CD4-positive, alpha-beta T cell treated with Interleukin-1 beta for 1 hour (primary cell): Measurements from ENCODE around the gene ZNF454.
A peak's percentile ranks its signal among the peaks of the same experiment; 100 is the strongest.

Experiments used
- DNase-seq, 2 donors: peaks; one replicate each; pipeline ENCODE4 v3.0.0-alpha.2; 2020 to 2022

ZNF454 gene

DNA sequence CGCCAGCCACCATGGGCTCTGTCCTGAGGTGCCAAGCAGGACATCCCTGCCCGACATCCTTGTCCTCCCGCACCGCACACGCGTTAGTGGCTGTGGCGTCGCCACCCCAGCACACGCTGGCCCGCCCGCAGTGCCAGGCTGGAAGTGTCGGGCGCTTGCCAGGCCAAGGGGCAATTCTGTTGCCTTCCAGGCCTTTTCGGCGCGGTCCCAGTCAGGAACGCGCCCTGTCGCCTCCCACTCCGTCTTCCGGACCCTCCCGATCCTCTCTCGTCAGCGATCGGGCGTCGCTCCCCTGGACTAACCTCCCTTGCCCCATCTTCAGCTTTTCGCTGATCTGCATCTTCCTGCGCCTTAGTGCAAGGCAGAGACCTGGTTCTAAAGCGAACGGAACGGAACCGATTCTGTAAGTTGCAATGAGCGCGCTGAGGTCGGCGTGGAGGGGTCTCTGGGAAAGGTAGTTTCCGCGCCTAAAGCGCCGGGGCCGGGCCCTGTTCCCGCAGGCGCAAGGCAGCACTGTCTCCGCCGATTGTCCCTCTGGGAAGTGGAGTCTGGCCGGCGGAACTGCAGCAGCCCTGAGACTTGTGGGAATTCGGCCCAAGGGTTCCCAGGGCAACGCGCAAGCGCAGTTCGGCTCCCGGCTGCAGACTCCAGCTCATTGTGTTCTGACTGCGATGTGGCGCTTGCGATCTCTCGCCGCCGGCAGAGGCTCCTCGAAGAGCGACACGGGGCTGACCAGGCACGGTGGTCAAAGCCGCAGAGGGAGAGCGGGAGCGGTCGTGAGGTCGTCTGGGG lies at the start of gene ZNF454:
ZNF454 (plus strand) TSS at position 630 of the 792 bp plus-strand sequence. CDS start 1,594 bp downstream, outside the sequence.
- no peak for DNase-seq

DNA sequence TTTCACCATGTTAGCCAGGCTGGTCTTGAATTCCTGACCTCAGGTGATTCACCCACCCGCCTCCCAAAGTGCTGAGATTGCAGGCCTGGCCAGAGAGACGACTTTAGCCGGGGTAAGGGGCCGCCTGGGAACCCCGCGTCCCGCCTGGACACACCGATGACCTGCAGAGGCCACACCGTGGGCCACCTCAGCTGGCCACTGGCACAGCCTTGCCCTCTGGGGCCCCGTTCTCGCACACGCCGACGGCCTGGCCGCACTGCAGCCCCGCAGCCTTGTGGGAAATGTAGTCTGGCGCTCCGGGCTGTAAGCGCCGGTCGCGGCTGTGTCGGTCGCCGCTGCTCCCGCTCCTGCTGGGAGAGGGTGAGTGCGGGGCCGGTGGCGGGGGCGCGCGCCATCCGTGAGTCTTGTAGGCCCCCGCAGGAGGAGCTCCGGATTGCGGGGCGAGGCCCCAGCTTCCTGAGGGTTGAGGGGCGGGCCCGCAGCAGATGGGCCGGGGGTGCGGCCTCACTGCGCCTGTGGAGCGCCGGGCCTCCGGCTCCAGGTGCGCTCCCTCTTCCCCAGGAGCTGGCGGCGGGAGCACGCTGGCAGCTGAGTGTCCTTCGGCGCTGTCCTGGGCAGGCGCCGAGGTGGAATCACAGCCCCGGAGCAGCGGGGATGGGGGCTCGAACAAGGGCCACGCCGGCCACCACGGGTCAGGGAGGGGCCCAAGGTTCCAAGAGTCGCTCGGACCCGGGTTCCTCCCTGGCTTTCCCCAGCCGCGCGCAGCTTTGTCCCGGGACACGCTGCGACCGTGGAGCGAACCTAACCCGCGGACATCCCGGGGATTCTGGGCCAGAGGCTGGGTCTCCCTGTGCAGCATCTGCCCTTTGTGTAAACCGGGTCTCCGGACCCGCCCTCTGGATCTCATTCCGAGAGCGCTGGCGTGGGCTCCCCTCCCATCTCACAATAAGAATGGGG lies 45.1 kb upstream of the ZNF454 start, which contains the start of gene ZFP2:
ZFP2 (plus strand) TSS at position 299 of the 957 bp plus-strand sequence. CDS start 35,401 bp downstream, outside the sequence.
- peak; percentile 17 to 34 for DNase-seq

DNA sequence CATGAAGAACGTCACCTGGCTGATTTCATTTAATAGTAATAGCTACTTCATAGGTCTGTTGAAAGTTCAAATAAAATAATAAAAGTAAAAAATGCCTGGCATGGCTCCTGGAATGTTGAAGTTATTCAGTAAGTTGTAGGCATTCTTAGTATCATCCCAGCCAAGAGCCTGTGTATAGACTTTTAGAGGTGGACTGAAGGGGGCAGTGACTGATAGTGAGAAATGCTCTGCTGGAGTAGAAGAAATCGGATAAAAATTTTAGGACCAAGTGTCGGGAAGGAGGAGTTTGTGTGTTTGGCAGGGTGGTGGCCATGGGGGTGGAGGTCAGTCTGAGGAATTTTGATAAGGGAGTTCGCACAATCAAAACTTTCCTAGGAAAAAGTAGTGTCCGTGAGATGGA lies 41.7 kb upstream of the ZNF454 start:
- no peak for DNase-seq

DNA sequence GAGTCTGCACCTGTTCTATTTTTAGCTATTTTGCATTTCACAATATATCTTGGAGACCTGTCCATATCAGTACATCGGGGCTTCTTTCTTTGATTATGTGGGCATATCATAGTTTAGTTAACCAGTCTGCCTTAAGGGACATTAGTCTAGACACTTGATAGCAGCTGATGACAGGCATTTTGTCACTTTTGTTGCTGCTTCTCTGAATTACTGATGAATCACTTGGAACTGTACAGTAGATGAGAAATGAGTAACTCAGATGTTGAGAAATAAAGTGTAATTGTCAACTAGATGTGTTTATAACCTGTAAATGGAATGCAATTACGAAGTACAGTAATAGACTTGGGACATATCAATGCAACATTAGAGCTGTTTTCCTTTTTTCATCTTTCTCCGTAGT lies 38.1 kb upstream of the ZNF454 start:
- DNase-seq = no peak

DNA sequence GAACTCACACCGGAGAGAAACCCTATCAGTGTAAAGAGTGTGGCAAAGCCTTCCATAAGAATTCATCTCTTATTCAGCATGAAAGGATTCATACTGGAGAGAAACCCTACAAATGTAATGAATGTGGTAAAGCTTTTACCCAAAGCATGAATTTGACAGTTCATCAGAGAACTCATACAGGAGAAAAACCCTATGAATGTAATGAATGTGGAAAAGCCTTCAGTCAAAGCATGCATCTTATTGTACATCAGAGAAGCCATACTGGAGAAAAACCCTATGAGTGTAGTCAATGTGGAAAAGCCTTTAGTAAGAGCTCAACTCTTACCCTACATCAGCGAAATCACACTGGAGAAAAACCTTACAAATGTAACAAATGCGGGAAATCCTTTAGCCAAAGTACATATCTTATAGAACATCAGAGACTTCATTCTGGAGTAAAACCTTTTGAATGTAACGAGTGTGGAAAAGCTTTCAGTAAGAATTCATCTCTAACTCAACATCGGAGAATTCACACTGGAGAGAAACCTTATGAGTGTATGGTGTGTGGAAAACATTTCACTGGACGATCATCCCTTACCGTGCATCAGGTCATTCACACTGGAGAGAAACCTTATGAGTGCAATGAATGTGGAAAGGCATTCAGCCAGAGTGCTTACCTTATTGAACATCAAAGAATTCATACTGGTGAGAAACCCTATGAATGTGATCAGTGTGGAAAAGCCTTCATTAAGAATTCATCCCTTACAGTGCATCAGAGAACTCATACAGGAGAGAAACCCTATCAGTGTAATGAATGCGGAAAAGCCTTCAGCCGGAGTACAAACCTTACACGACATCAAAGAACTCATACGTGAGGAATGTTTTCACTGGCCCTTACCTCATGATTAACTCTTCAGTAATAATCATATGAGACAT lies 8.9 kb upstream of the ZNF454 start:
- DNase-seq = no peak

DNA sequence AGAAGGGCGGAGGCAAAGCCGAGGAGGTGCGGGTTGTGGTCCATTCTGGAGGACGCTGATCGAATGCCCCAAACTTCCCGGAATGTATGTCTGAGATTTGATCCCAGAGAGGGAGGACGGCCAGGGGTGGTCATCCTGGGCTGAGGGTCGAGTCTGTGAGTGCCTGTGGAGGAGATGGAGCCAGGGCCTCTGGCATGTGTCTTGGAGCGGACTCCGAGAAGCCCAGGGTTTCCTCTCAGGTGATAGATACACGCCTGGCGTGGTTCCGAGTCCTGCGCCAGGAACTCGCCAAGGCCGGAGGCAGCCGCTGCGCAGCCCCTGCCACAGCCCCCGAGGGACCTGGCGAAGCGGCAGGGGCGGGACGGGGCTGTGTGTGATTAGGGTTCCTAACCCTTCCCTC lies 363 bp downstream of the ZNF454 start:
- DNase-seq = no peak

DNA sequence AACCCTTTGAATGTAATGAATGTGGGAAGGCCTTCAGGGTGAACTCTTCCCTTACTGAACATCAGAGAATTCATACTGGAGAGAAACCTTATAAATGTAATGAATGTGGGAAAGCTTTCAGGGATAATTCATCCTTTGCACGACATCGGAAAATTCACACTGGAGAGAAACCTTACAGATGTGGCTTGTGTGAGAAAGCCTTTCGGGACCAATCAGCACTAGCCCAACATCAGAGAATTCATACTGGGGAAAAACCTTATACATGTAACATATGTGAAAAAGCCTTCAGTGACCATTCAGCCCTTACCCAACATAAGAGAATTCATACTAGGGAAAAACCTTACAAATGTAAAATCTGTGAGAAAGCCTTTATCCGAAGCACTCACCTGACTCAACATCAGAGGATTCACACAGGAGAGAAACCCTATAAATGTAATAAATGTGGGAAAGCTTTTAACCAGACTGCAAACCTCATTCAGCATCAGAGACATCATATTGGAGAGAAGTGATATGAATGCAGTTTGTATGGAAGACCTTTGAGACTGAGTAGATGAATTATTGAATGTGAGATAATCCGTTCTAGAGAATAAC lies 24.6 kb downstream of the ZNF454 start:
- DNase-seq = no peak

DNA sequence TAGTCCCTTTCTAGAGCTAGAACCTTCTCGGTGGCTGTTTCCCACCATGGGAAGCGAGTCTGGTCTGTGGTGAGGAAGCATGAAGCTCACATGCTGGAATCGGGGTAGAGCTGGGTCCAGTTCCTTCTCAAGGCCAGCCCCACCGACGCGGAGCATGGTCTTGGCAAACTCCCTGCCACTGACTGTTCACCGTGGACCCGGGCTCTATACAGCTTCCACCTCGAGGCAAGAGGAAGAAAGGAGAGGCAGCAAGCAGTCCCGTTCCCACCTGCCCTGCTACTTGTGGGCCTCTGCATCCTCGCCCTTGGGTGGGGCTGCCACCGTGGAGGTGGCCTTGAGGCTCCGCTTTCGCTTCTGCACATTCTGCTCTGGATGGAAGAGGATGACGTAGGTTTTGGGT lies 40.4 kb downstream of the ZNF454 start:
- DNase-seq = no peak

DNA sequence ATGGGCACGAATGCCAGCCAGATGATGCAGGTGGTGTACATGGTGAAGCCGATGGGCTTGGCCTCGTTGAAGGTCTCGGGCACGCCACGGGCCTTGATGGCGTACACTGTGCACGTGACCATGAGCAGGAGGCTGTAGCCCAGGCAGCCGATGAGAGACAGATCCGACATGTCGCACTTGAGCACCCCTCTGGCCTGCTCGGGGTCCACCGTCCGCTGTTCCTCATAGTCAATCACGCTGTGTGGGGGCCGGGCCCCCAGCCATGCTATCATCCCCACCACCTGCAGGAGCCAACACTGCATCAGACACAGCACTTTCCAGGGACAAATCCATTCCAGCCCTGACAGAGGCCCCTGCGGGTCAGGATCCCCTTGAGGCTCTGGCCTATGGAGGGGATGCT lies 41.9 kb downstream of the ZNF454 start:
- no peak for DNase-seq

DNA sequence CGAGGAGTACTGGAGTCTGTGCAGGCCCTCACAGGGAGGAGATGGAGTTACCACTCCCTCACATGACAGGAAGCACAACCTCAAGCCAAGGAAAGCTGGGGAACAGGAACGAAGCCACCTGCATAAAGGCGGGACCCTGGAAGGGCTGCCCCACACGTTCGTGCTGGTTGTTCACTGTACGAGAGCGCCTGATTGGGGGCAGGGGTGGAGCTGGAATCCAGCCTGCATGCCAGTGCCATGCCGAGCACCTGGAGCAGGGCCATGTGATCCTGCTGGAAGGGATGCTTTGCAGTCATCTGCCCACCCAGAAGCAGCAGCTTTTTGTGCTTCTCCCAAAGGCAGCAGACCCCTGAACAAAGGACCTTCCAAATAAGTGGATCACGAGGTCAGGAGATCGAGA lies 42.7 kb downstream of the ZNF454 start:
- DNase-seq = no peak

DNA sequence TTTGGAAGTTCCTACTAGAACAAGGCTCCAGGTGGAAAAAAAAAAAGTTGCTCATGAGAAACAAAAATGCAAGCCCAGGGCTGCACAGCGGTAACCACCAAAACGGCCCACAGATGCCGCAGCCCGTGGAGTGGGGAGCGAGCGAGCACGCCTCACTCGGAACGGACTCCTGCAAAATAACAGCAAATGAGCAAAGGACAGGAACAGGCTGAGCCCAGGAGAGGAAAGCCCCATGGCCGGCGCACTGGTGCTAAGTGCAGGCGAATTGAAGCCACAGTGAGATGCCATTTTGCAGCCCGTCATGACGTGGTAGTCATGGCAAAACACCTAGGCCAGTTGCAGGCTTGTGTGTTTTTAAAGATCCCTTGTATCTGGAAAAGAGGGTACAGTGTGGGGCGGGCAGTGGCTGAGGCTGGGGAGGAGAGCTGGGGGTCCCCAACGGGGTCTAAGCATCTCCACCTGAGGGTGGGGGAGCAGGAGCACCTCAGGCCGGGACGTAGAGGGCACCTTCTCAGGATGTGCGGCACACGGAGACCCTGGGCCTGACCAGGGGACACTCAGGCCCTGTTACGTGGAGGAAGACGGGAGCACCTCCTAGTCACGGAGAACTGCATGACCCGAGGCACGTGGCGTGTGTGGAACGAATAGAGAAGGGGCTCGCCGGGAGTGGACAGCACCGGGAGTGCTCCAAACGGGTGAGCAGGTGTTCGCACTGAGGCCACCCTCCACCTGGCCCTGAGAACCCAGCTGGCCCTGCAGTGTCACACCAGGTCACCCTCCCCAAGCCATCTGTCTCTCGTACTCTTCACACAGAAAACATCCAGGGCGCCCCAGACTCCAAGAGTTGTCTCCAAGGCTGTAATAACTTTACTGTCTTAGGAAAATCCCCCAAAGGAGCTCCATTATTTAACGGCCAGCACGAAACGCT lies 43.4 kb downstream of the ZNF454 start:
- DNase-seq = no peak

DNA sequence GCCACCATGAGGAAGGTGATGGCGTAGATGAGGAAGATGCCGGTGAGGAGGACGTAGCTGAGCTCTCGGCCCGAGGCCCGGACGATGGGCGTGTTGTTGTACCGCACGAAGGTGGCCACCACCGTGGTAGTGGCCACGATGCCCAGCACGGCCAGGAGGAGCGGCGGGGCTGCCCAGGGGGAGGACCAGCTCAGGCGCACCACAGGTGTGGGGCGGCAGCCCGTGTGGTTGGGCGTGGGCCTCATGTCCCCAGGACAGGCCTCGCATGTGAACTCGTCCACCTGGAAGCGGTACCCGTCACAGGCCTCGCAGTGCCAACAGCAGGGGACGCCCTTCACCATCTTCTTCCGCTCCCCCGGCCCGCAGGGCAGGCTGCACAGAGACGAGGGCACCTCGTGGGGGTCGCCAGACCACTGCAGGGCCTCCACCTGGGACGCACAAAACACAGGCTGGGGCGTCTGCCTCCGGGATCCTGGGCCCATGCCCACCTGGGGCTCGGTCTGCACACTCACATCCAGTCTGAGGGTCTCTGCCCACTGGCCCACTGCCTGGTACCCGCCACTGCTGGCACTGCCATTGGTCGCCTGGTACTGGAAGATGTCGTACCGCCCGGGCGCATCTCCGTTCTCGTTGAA lies 45.4 kb downstream of the ZNF454 start:
- no peak for DNase-seq

DNA sequence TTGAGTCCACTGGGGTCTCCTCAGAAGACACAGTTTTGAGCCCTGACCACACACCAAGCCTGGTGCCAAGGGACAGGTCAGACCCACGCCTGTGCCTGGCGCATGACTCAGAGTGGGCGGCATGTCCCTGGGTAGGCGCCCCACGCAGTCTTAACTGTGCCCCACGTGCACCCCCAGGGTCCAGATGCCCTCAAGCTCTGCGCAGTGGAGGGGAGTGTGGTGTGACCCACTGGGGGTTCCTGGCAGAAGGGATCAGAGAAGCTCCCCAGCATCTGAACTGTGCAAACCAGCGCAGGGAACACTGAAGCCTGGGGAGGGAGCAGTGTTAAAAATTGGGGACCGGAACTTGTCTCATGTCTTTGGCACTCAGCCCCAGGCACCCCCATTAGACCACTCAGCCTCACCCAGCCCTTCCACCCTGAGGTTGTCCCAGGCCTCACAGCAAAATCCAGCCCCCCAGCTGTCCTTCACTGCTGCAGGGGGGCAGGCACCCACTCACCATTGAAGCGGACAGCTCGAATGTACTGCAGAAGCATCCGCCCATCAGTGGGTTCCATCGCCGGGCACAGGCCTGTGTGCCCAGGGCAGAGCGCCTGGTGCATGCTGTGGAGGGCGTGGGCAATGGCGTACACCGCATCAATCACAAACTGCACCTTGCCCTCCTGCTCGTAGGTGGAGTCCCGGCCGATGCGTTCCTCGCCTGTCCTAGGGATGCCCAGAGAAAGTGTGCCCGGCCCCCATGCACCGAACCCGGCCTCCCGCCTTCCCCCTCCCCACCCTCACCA lies 47.6 kb downstream of the ZNF454 start:
- DNase-seq = no peak

DNA sequence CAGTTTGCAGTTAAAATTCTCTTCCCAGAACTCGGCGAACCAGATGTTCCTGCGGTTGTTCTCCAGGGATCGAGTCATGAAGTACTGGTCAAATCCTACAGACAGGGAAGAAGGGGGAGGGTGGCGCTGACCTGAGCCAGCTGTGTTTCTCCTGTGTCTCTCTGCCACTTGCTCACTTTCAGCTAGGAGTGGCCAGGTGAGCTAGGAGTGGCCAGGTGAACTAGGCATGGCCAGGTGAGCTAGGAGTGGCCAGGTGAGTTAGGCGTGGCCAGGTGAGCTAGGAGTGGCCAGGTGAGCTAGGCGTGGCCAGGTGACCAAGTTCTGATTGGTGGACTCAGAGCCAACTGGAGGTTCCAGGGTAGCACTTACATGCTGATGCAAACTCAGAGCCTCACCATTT lies 48.3 kb downstream of the ZNF454 start:
- DNase-seq = no peak

DNA sequence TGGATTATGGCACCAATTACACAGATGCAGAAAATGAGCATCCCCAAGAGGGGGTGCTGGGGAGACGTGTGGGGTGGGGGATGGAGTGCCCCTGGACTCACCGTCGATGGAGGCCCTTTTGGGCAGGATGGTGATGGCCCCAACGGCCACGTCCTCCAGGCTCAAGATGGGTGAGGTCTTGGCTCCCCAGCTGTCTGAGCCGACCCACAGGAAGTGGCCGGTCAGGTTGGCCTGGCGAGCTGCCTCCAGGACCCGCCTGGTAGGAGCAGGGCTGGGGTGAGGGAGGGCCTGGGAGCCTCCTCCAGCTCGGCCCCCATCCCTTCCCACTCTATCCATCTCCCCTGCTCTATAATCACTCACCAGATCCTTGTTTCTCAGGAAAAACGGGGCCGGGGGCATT lies 49.5 kb downstream of the ZNF454 start:
- DNase-seq = no peak

DNA sequence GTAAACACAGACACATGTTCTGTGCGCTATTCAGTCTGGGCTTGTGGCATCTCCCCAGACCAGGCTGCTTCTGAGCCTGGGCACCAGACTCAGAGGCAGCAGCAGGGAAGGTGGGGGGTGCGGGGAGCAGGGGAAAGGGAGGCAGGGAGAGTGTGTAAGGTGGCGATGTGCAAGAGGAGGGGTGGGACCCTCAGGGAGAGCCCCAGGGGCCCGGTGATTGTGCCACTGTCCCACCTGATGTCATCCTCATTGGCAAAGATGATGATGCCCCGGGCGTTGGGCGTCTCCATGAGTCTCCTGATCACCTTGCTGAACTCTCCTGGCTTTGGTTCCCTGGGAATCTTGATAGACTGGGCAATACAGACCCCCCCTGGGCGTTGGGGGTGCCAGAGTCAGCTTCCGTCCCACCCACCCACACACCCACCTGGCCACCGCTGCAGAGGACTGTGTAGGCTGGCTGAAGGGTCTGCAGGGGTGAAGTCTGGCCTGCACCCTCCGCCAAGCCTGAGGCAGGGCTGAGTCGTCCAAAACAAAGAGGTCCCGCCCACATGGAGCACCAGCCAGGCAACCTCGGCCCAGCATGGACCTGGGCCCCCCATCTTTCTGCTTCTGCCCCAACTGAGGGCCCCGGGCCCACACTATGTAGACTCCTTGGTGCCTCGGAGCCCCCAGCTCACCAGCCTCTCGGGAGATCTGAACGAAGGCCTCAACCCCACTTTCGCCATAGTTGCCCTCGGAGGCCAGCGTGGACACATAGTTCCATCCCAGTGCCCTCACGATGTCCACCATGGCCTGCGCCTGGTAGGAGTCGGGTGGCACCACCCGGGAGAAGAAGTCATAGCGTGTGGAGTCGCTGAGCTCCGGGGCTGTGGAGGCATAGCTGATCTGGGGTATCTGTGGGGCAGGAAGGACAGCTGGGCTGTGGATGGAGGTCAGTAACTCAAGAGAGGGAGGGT lies 50.5 kb downstream of the ZNF454 start:
- DNase-seq = no peak

DNA sequence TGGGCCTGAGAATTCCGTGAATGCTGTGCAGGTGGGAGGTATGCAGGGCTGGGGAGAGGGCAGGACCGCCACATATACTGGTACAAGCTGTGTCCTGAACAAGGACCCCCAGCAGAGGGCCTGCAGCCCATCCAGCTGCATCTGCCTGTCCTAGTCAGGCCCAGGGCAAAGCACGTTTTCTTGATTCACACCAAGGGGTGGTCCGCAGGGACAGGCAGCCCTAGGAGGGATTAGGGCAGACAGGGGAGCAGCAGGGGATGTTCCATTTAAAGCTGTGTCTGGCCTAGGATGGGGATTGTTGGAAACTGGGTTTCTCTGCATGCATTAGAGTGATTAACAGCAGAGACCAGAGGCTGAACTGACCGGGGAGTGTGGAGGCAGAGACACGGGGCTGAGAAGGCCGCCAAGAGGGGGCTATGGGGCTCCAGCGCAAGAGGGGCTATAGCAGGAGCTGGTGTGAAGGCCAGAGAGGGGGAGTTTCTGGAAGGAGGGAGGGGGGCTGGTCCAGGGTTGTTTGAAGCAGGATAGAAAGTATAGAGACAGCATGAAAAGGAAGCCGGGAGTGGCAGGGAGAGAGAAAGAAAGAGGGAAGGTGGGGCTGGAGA lies 51.4 kb downstream of the ZNF454 start:
- DNase-seq = no peak

DNA sequence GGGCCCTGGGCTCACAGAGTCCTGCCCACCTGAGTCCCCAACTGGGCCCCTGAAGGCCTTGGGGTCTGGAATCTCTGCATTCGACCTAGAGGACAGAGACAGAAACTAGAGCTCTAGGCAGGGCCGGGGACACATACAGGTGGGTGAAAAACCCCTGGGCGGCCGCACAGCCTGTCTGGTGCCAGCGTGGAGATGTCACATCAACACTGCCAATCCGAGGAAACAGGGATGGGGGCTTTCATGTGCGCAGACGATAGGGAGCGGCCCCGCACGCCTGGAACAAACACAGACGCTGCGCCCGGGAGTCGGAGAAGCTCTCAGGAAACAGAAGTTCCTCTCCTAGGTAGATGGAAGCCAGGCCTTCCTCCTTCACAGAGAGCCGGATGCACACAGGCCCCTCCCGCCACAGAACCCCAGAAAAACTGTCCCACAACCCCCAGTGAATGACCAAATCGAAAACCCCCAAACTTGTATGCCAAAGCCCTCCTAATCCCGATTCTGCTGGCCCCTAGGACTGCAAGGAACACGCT lies 52.3 kb downstream of the ZNF454 start:
- DNase-seq = no peak
